HepG2 (cell line): ENCODE results near the gene WDR11. TPM values are rescaled to one million over a fixed set of nuclear protein-coding genes. Genes with fewer than 3 reads are reported as not detected.

Experiments used
- ADNP ChIP-seq: sonication (generic); formaldehyde crosslinking; IDR thresholded peaks from 2 replicates; pipeline ENCODE4 v1.4.0; 2020; ENCODE audit warnings: missing genetic modification reagents
- CEBPZ ChIP-seq: IDR thresholded peaks from 2 replicates; pipeline ENCODE4 v1.6.1; 2012; ENCODE audit warnings: low read length, improper control_type of control experiment
- CTCF ChIP-seq: sonication (generic); formaldehyde crosslinking; IDR thresholded peaks from 2 replicates; pipeline ENCODE4 v1.5.0; 2020; ENCODE audit warnings: mild to moderate bottlenecking, missing genetic modification reagents, moderate library complexity
- FOXA3 ChIP-seq: IDR thresholded peaks from 2 replicates; pipeline ENCODE4 v1.6.1; 2016; ENCODE audit warnings: missing genetic modification reagents, missing compliant biosample characterization
- HMGXB4 ChIP-seq, 2 experiments: sonication (generic) in 1 of 2; formaldehyde crosslinking in 1 of 2; IDR thresholded peaks; 2 replicates each; pipeline versions ENCODE4 v1.4.0 to v1.6.1; 2018 to 2020; ENCODE audit warnings: missing genetic modification reagents in 2 of 2, borderline replicate concordance in 1 of 2, low read depth in 1 of 2, mild to moderate bottlenecking in 1 of 2, missing biosample characterization in 1 of 2
- HNF1B ChIP-seq: sonication (generic); formaldehyde crosslinking; IDR thresholded peaks from 2 replicates; pipeline ENCODE4 v1.5.1; 2020; ENCODE audit warnings: mild to moderate bottlenecking, moderate library complexity, missing genetic modification reagents
- HOXA3 ChIP-seq: sonication (generic); formaldehyde crosslinking; IDR thresholded peaks from 2 replicates; pipeline ENCODE4 v1.5.0; 2020; ENCODE audit warnings: missing genetic modification reagents
- KDM2A ChIP-seq: sonication (generic); formaldehyde crosslinking; IDR thresholded peaks from 2 replicates; pipeline ENCODE4 v1.4.0; 2020; ENCODE audit warnings: low read depth, missing genetic modification reagents, borderline replicate concordance
- LCORL ChIP-seq, 2 experiments: fragments of 450-650 bp in 1 of 2; sonication (generic) in 1 of 2; formaldehyde crosslinking in 1 of 2; IDR thresholded peaks; 2 replicates each; pipeline versions ENCODE4 v1.5.0 to v1.6.1; 2017 to 2020; ENCODE audit warnings: antibody characterized with exemption in 1 of 2, missing genetic modification reagents in 1 of 2
- MBNL3 ChIP-seq: fragments of 250-450 bp; sonication (Bioruptor Pico); conservative IDR thresholded peaks from 2 replicates; pipeline ENCODE4 v1.8.0; 2022; ENCODE audit warnings: mild to moderate bottlenecking, inconsistent platforms
- RAD21 ChIP-seq: fragments of 450-650 bp; formaldehyde crosslinking; IDR thresholded peaks from 2 replicates; pipeline ENCODE4 v1.5.0; 2020; ENCODE audit warnings: mild to moderate bottlenecking
- REPIN1 ChIP-seq: sonication (generic); formaldehyde crosslinking; IDR thresholded peaks from 2 replicates; pipeline ENCODE4 v1.8.0; 2022; ENCODE audit warnings: missing genetic modification reagents, low read depth, mild to moderate bottlenecking, borderline replicate concordance
- SMAD3 ChIP-seq: sonication (generic); formaldehyde crosslinking; IDR thresholded peaks from 2 replicates; pipeline ENCODE4 v1.4.0; 2020; ENCODE audit warnings: missing genetic modification reagents
- SMC3 ChIP-seq: IDR thresholded peaks from 2 replicates; pipeline ENCODE4 v1.6.1; 2011; ENCODE audit warnings: low read length, improper control_type of control experiment
- TARDBP ChIP-seq: sonication (generic); formaldehyde crosslinking; IDR thresholded peaks from 2 replicates; pipeline ENCODE4 v1.8.0; 2022; ENCODE audit warnings: mild to moderate bottlenecking, missing genetic modification reagents
- TEAD3 ChIP-seq: optimal IDR thresholded peaks from 2 replicates; pipeline ENCODE3; 2016; ENCODE audit warnings: borderline replicate concordance
- ZFYVE20 ChIP-seq: sonication (generic); formaldehyde crosslinking; IDR thresholded peaks from 2 replicates; pipeline ENCODE4 v1.8.0; 2023; ENCODE audit warnings: low read depth, mild to moderate bottlenecking, moderate library complexity, missing genetic modification reagents, borderline replicate concordance
- ZNF501 ChIP-seq: sonication (generic); formaldehyde crosslinking; IDR thresholded peaks from 2 replicates; pipeline ENCODE4 v1.5.1; 2020; ENCODE audit warnings: mild to moderate bottlenecking, moderate library complexity, missing genetic modification reagents
- ZNF510 ChIP-seq: sonication (generic); formaldehyde crosslinking; IDR thresholded peaks from 2 replicates; pipeline ENCODE4 v1.4.0; 2020; ENCODE audit warnings: low read depth, mild to moderate bottlenecking, missing genetic modification reagents
- ZNF672 ChIP-seq: sonication (generic); formaldehyde crosslinking; IDR thresholded peaks from 2 replicates; pipeline ENCODE4 v1.8.1; 2022; ENCODE audit warnings: missing genetic modification reagents
- ZNF709 ChIP-seq: sonication (generic); formaldehyde crosslinking; IDR thresholded peaks from 2 replicates; pipeline ENCODE4 v1.5.0; 2020; ENCODE audit warnings: mild to moderate bottlenecking, missing genetic modification reagents
- polyA plus RNA-seq, 8 experiments: library from polyadenylated mRNA; depleted of rRNA in 3 of 8; stranded (reverse) in 7 of 8; unstranded in 1 of 8; fragments of >200 nt; fragmentation: Illumina TruSeq in 4 of 8; extraction: Trizol in 4 of 8; gene quantifications; 2 replicates each; pipeline versions ENCODE4 v1.2.1 to v1.2.3, GENCODE V29; 2011 to 2016; ENCODE audit warnings: low read depth in 4 of 8, missing spikeins in 1 of 8, mixed read lengths in 1 of 8; ENCODE audit not compliant: insufficient read depth in 1 of 8
- total RNA-seq, 5 experiments: library from RNA; depleted of rRNA; stranded (reverse); fragments of >200 nt; fragmentation: Illumina TruSeq; extraction: Trizol; gene quantifications; 2 replicates each; pipeline ENCODE4 v1.2.3, GENCODE V29; 2016; ENCODE audit warnings: low read depth in 1 of 5

WDR11 gene
- total and polyA plus RNA-seq, 2 of the 13 experiments (the other 11 are each of a cell fraction or from before 2014, with no cell fraction given) = 38.0 to 45.2 TPM

- TF ChIP-seq HNF1B (CRISPR knock-in tag) = 0 out of 2 replicates have a peak, but pooled peaks have one; percentile 31
- 0 out of 2 replicates have a peak, but pooled peaks have one; percentile 24 for TF ChIP-seq TARDBP
- peak; percentile 47 for TF ChIP-seq TEAD3 (CRISPR knock-in tag)
- 0 out of 2 replicates have a peak, but pooled peaks have one; percentile 36 for TF ChIP-seq SMAD3 (CRISPR knock-in tag)
- TF ChIP-seq CTCF (CRISPR knock-in tag) = peak; percentile 98
- TF ChIP-seq LCORL (IDR thresholded peaks at IDR 0.05) = no peak
- TF ChIP-seq LCORL (CRISPR knock-in tag; IDR thresholded peaks at IDR 0.05) = 0 out of 2 replicates have a peak, but pooled peaks have one; percentile 15
- peak; percentile 92 for TF ChIP-seq RAD21
- TF ChIP-seq HOXA3 (CRISPR knock-in tag) = 0 out of 2 replicates have a peak, but pooled peaks have one; percentile 19
- TF ChIP-seq CEBPZ = no peak
- TF ChIP-seq MBNL3 (CRISPR knock-in tag) = no peak
- no peak for TF ChIP-seq FOXA3 (CRISPR knock-in tag)
- TF ChIP-seq ZNF501 (CRISPR knock-in tag) = 0 out of 2 replicates have a peak, but pooled peaks have one; percentile 51
- peak; percentile 69; the same call in 1 of the 2 replicates for TF ChIP-seq KDM2A (CRISPR knock-in tag)
- no peak for TF ChIP-seq ZNF709
- no peak for TF ChIP-seq ZNF510 (CRISPR knock-in tag)
- TF ChIP-seq REPIN1 (CRISPR knock-in tag) = 0 out of 2 replicates have a peak, but pooled peaks have one; percentile 46
- no peak for TF ChIP-seq ZFYVE20 (CRISPR knock-in tag)
- TF ChIP-seq SMC3 = peak; percentile 55
- TF ChIP-seq ZNF672 (CRISPR knock-in tag) = no peak
- no peak for TF ChIP-seq ADNP (CRISPR knock-in tag)
- TF ChIP-seq HMGXB4 (CRISPR knock-in tag; IDR thresholded peaks at IDR 0.05; ENCODE audit: borderline replicate concordance in 1 of 2, low read depth in 1 of 2) = peak in 1 of 2 experiments; percentile 63; a peak in 1 of 4 replicates
Observed at GRCh38 chr10:120942806-120943413, 91.7 kb downstream of the WDR11 start (continued).
